ENCODE data around the gene ULBP2.
"Not testable (repeated sequence)": the region's sequence is repeated elsewhere in the genome, so short reads cannot be mapped to it uniquely, and the experiment has no call there.

Gene ULBP2

GRCh38 chr6:149927025-149927424, 14.8 kb upstream of the ULBP2 start:
- H3K9me3 Mint-ChIP-seq; DNase-seq (ENCODE audit: low spot score); H3K27ac Mint-ChIP-seq; H3K4me3 Mint-ChIP-seq; H3K36me3 Mint-ChIP-seq (ENCODE audit: low read depth): not testable (repeated sequence)
- Mint-ChIP-seq H3K4me1 (ENCODE audit: low read depth) (peaks cover 11% of the 10 kb centered on the region), H3K27me3 (ENCODE audit: low read depth) (peaks cover 87% of the 10 kb centered on the region)

DNA sequence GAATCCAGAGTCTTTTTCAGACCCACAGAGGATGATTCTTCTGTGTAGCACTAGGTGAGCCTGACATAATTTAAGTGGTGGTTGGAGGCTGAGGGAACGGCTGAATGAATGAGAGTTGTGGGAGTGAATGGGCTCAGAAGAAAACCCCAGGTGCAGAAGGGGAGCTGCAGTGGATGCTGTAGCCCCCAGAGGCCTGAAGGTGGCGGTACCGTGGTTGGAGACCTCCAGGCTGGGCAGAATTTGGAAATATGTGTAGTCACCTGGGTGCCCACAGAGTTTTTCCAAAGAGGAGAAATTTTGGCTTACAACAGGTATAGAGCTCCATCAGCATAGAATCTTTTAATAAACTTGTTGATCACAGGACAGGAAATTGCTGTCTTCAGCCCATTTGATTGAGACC, 12.4 kb upstream of the ULBP2 start:
- no peaks in the 10 kb centered on the region for H3K36me3 Mint-ChIP-seq (ENCODE audit: low read depth)
- no peak for DNase-seq (ENCODE audit: low spot score)
- peaks cover 5% of the 10 kb centered on the region for H3K4me1 Mint-ChIP-seq (ENCODE audit: low read depth)
- no peak overlapping the region for H3K27ac Mint-ChIP-seq
- H3K4me3 Mint-ChIP-seq, result no peak overlapping the region
- H3K9me3 Mint-ChIP-seq, result no peaks in the 10 kb centered on the region
- H3K27me3 Mint-ChIP-seq (ENCODE audit: low read depth), result peaks cover 82% of the 10 kb centered on the region

- Mint-ChIP-seq H3K4me3 (no peak overlapping the region), H3K4me1 (ENCODE audit: low read depth) (peaks cover 3% of the 10 kb centered on the region), H3K27me3 (ENCODE audit: low read depth) (peaks cover 85% of the 10 kb centered on the region), H3K27ac (no peak overlapping the region), H3K36me3 (ENCODE audit: low read depth) (no peaks in the 10 kb centered on the region), H3K9me3 (no peaks in the 10 kb centered on the region)
- no peak for DNase-seq (ENCODE audit: low spot score)
Observed at GRCh38 chr6:149931501-149931900, 10.3 kb upstream of the ULBP2 start.

GRCh38 chr6:149933036-149933435, 8.8 kb upstream of the ULBP2 start:
- Mint-ChIP-seq H3K9me3 (no peaks in the 10 kb centered on the region), H3K4me1 (ENCODE audit: low read depth) (peaks cover 3% of the 10 kb centered on the region), H3K27ac (no peak overlapping the region), H3K4me3 (no peak overlapping the region), H3K36me3 (ENCODE audit: low read depth) (no peaks in the 10 kb centered on the region), H3K27me3 (ENCODE audit: low read depth) (peaks cover 87% of the 10 kb centered on the region)
- no peak for DNase-seq (ENCODE audit: low spot score)

- Mint-ChIP-seq H3K36me3 (ENCODE audit: low read depth) (no peaks in the 10 kb centered on the region), H3K4me1 (ENCODE audit: low read depth) (peaks cover 3% of the 10 kb centered on the region), H3K4me3 (no peak overlapping the region), H3K27ac (no peak overlapping the region), H3K27me3 (ENCODE audit: low read depth) (peaks cover 85% of the 10 kb centered on the region), H3K9me3 (no peaks in the 10 kb centered on the region)
- DNase-seq (ENCODE audit: low spot score), result no peak
Observed at GRCh38 chr6:149933461-149933860, 8.4 kb upstream of the ULBP2 start.

DNA sequence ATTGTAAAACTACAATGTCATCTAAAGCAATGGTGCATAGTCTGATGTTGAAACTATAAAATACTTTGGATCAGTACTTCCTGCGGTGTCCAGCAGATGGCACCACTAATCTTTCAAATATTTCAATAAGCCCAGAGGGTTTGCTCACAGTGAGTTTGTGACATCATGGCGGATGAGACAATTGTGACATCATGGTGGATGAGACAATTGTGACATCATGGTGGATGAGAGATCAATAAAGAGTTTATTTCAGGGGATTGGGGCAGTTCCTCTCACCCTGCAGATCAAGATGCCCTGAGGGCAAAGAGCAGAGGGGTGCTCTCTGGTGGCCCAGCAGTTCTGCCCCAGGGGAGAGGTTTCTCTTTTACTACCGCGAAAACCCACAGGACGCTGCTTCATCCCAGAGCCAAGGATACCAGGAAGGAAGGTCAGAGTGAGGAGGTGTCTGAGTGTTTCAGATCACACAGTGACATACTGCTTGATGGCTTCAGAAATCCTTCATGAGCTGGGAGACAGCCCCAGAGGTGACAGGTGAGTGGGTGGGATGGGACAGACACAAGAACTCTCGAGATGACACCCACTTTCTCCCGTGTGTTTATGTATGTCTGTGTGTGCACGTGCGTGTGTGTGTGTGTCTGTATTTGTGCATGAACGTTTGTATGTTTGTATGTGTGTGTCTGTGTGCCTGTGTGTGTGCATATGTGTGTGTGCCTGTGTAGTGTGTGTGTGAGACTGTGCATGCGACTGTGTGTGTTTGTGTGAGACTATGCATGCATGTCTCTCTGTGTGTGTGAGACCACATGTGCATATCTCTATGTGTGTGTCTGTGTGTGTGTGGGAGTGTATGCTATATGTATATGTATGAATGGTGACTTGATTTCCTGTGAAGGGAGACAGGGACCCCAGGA, 7.3 kb upstream of the ULBP2 start:
- Mint-ChIP-seq H3K27ac (no peak overlapping the region), H3K36me3 (ENCODE audit: low read depth) (no peaks in the 10 kb centered on the region), H3K9me3 (no peaks in the 10 kb centered on the region), H3K4me3 (no peak overlapping the region), H3K4me1 (ENCODE audit: low read depth) (peaks cover 10% of the 10 kb centered on the region), H3K27me3 (ENCODE audit: low read depth) (peaks cover 82% of the 10 kb centered on the region)
- DNase-seq (ENCODE audit: low spot score), result peak; percentile 51

GRCh38 chr6:149935246-149935645, 6.6 kb upstream of the ULBP2 start:
- Mint-ChIP-seq H3K36me3 (ENCODE audit: low read depth) (no peaks in the 10 kb centered on the region), H3K27ac (no peak overlapping the region), H3K4me3 (no peak overlapping the region), H3K4me1 (ENCODE audit: low read depth) (peaks cover 15% of the 10 kb centered on the region), H3K9me3 (no peaks in the 10 kb centered on the region), H3K27me3 (ENCODE audit: low read depth) (peaks cover 82% of the 10 kb centered on the region)
- DNase-seq (ENCODE audit: low spot score), result no peak

DNA sequence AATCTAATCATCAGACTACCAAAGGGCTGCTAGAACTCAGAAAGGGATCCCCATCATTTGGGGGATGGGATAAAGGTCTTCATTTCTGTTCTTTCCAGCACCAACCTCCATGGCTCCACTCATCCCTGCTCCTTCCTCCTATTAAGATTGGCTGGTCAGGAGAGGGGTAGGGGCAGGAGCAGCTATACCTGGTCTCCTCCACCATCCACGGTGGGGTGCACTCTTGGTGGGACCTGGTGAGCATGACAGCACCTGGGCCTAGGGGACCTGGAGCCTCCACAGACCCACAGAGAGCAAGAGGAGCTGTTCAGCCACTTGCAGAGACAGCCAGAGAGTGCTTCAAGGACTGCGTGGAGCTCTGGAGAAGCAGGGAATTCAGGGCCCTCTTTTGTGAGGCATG, 6.1 kb upstream of the ULBP2 start:
- H3K4me1 Mint-ChIP-seq (ENCODE audit: low read depth), result peaks cover 18% of the 10 kb centered on the region
- H3K36me3 Mint-ChIP-seq (ENCODE audit: low read depth), result no peaks in the 10 kb centered on the region
- H3K9me3 Mint-ChIP-seq, result no peaks in the 10 kb centered on the region
- no peak overlapping the region for H3K27ac Mint-ChIP-seq
- DNase-seq (ENCODE audit: low spot score), result no peak
- H3K27me3 Mint-ChIP-seq (ENCODE audit: low read depth), result peaks cover 82% of the 10 kb centered on the region
- no peak overlapping the region for H3K4me3 Mint-ChIP-seq

DNA sequence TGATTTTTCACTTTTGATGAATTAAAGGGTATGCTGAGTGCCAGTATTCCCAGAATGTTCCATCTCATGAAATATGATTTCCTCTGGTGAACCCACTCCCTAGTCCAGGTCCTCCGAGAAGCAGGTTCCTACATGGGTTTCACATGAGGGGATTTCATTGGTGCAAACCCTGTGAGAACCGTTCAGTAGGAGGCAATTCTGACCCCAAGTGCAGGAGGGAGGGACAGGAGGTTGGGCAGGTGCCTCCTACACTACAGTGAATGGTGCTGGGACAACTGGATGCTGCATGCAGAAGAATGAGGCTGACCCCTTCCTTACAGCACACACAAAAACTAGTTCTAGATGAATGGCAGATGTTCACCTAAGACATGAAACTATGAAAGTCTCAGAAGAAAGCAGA, 5.1 kb upstream of the ULBP2 start:
- no peaks in the 10 kb centered on the region for H3K36me3 Mint-ChIP-seq (ENCODE audit: low read depth)
- DNase-seq (ENCODE audit: low spot score), result no peak
- H3K4me3 Mint-ChIP-seq, result no peak overlapping the region
- H3K27ac Mint-ChIP-seq, result no peak overlapping the region
- H3K27me3 Mint-ChIP-seq (ENCODE audit: low read depth), result peaks cover 83% of the 10 kb centered on the region
- H3K9me3 Mint-ChIP-seq, result no peaks in the 10 kb centered on the region
- H3K4me1 Mint-ChIP-seq (ENCODE audit: low read depth), result peaks cover 24% of the 10 kb centered on the region

DNA sequence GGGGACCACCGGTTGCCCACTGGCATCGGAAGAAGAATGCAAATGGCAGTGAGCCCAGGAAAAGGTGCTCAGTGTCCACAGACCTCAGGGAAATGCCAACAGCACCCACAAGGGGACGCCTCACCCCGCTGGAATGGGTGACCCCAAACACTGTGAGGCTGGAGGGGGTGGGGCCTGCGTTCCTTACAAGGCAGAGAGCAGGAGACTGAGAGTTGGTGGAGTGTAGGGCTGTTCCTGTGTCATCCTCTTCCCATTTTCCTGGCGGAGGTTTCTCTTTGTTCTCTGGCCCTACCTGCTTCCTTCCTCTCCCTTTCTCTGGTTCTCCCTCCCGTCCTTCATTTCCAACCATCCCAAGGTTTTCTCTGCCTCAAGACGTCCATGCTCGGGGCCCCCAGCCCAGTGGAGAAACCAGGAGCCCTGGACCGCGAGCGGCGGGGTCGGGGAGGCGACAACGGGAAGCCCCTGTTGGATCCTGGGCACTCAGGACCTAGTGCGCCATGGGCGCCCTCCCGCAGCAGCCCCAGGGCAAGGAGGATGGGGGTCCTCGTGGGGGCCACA, 3.7 kb upstream of the ULBP2 start:
- DNase-seq (ENCODE audit: low spot score); H3K36me3 Mint-ChIP-seq (ENCODE audit: low read depth); H3K27ac Mint-ChIP-seq; H3K9me3 Mint-ChIP-seq: not testable (repeated sequence)
- Mint-ChIP-seq H3K4me1 (ENCODE audit: low read depth) (peaks cover 28% of the 10 kb centered on the region), H3K4me3 (peak overlapping the region; percentile 76), H3K27me3 (ENCODE audit: low read depth) (peaks cover 88% of the 10 kb centered on the region)

DNA sequence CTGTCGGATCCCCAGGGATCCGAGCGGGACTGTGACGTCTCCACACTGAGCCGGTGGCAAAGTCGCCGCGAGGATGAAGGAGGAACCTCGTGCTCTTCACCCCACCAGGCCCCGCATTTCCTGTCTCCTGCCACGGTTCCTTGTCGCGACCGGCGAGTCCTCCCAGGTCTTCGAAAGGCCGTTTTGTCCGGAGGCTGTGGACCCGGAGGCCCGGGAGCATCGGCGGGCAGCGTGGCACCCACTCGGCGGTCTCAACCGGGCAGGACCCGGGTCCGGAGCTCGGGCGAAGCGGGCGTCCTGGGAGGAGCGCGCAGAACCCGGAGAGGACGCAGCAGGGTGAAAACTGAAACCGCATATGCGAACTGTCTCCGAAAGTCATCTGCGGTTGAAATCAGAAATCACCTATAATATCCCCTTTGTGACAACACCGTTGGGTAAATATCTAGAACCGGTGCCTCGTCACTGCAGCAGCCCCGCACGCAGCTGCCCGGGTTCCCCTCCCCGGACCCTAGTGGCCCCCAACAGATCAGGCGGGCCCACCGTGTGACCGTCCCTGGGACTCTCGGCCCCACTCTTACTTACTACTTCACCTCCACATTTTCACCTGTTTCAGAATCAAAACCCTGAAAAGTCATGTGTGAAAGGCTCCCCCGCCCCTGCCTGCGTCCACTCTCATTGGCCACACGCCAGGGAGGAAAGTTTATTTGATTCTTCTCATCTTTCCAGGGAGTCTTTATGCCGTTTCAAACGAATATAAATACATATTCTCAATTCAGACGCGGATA, 3.1 kb upstream of the ULBP2 start:
- Mint-ChIP-seq H3K27me3 (ENCODE audit: low read depth) (peaks cover 86% of the 10 kb centered on the region), H3K4me3 (peak overlapping the region; percentile 76), H3K27ac (peak overlapping the region; percentile 27), H3K36me3 (ENCODE audit: low read depth) (no peaks in the 10 kb centered on the region), H3K9me3 (no peaks in the 10 kb centered on the region), H3K4me1 (ENCODE audit: low read depth) (peaks cover 28% of the 10 kb centered on the region)
- peak; percentile 58 for DNase-seq (ENCODE audit: low spot score)

- H3K4me3 Mint-ChIP-seq, result peak overlapping the region; percentile 76
- H3K27ac Mint-ChIP-seq, result peak overlapping the region; percentile 27
- no peaks in the 10 kb centered on the region for H3K36me3 Mint-ChIP-seq (ENCODE audit: low read depth)
- peaks cover 27% of the 10 kb centered on the region for H3K4me1 Mint-ChIP-seq (ENCODE audit: low read depth)
- no peak for DNase-seq (ENCODE audit: low spot score)
- no peaks in the 10 kb centered on the region for H3K9me3 Mint-ChIP-seq
- peaks cover 84% of the 10 kb centered on the region for H3K27me3 Mint-ChIP-seq (ENCODE audit: low read depth)
Observed at GRCh38 chr6:149939356-149939648, 2.5 kb upstream of the ULBP2 start.

DNA sequence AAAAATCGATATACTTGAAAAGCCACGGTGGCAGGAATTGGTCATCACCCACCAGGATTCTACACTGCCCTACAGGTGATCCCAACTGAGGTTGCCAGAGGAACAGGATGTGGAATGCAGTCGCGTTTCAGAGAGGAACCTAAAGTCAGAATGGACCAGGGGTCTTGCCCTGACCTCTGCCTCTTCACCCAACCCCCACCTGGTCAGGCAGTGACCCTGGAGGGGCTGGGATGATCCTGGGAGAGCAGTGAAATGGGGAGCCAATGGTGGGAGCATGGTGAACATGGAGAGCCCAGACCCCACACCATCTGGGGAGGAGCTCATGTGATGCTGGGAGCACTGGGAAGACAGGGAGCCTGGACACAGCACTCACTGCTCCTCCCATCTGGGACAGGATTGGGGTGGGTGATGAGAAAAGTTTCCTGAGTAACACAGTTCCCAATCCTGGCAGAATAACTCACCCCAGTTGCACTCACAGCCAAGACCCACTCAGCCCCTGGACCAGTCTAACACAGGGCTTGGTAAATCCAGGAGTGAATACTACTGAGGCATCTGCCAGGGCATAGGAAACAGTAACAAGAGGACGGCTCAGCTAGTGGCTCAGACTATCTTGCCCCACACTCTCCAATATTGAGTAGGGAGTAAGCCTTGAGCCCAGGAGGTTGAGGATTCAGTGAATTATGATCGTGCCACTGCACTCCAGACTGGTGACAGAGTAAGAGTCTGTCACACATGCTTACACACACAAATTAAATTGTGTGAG, 1.7 kb upstream of the ULBP2 start:
- Mint-ChIP-seq H3K27ac (no peak overlapping the region), H3K9me3 (no peaks in the 10 kb centered on the region), H3K36me3 (ENCODE audit: low read depth) (no peaks in the 10 kb centered on the region), H3K4me1 (ENCODE audit: low read depth) (peaks cover 25% of the 10 kb centered on the region), H3K4me3 (peak overlapping the region; percentile 38), H3K27me3 (ENCODE audit: low read depth) (peaks cover 77% of the 10 kb centered on the region)
- no peak for DNase-seq (ENCODE audit: low spot score)

DNA sequence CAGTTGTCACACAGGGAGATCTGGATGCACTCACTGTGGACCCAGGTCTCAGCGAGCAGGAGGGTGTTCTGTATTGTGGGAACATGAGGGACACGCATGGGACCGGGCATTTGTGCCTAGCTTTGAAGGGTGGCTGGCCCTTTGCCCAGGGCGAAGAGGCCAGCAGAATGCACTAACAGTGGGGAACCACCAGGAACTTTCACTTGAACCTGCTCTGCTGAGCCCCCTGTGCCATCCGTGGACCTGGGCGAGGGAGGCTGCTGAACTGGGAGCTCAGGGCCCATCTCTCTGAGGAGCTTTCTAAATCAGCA, 1.2 kb upstream of the ULBP2 start:
- H3K36me3 Mint-ChIP-seq (ENCODE audit: low read depth), result no peaks in the 10 kb centered on the region
- H3K27me3 Mint-ChIP-seq (ENCODE audit: low read depth), result peaks cover 76% of the 10 kb centered on the region
- no peak for DNase-seq (ENCODE audit: low spot score)
- no peak overlapping the region for H3K27ac Mint-ChIP-seq
- peaks cover 25% of the 10 kb centered on the region for H3K4me1 Mint-ChIP-seq (ENCODE audit: low read depth)
- peak overlapping the region; percentile 38 for H3K4me3 Mint-ChIP-seq
- no peaks in the 10 kb centered on the region for H3K9me3 Mint-ChIP-seq
